ENCODE results near the gene ALDH1L1. TPM values are rescaled to one million over a fixed set of nuclear protein-coding genes. Genes with fewer than 3 reads are reported as not detected.

The ALDH1L1 gene
- polyA plus RNA-seq, 4 donors = 33.1 to 49.0 (median 42.8) TPM

GRCh38 chr3:126124148-126124868, 56.1 kb downstream of the ALDH1L1 start:
- no peak for DNase-seq (ENCODE audit: low read depth in 4 of 4, low spot score in 2 of 4)

GRCh38 chr3:126121632-126122031, 58.8 kb downstream of the ALDH1L1 start:
- DNase-seq (ENCODE audit: low read depth in 4 of 4, low spot score in 2 of 4) = no peak

GRCh38 chr3:126121074-126121473, 59.3 kb downstream of the ALDH1L1 start:
- DNase-seq (ENCODE audit: low read depth in 4 of 4, low spot score in 2 of 4) = no peak

GRCh38 chr3:126119976-126120375, 60.4 kb downstream of the ALDH1L1 start:
- DNase-seq (ENCODE audit: low read depth in 4 of 4, low spot score in 2 of 4) = no peak

GRCh38 chr3:126119008-126119675, 61.2 kb downstream of the ALDH1L1 start:
- no peak for DNase-seq (ENCODE audit: low read depth in 4 of 4, low spot score in 2 of 4)

GRCh38 chr3:126118591-126118990, 61.8 kb downstream of the ALDH1L1 start:
- no peak for DNase-seq (ENCODE audit: low read depth in 4 of 4, low spot score in 2 of 4)

- no peak for DNase-seq (ENCODE audit: low read depth in 4 of 4, low spot score in 2 of 4)
These were observed 62.6 kb downstream of the ALDH1L1 start for GRCh38 chr3:126117786-126118185.

- DNase-seq (ENCODE audit: low read depth in 4 of 4, low spot score in 2 of 4) = no peak
These were observed 63.2 kb downstream of the ALDH1L1 start for GRCh38 chr3:126117212-126117611.

GRCh38 chr3:126116526-126116925, 63.9 kb downstream of the ALDH1L1 start:
- no peak for DNase-seq (ENCODE audit: low read depth in 4 of 4, low spot score in 2 of 4)

- no peak for DNase-seq (ENCODE audit: low read depth in 4 of 4, low spot score in 2 of 4)
These were observed 65.7 kb downstream of the ALDH1L1 start for GRCh38 chr3:126114443-126115386.

GRCh38 chr3:126113733-126114442, 66.5 kb downstream of the ALDH1L1 start:
- no peak for DNase-seq (ENCODE audit: low read depth in 4 of 4, low spot score in 2 of 4)

GRCh38 chr3:126113238-126113555, 67.2 kb downstream of the ALDH1L1 start:
- no peak for DNase-seq (ENCODE audit: low read depth in 4 of 4, low spot score in 2 of 4)

GRCh38 chr3:126112531-126113237, 67.7 kb downstream of the ALDH1L1 start:
- no peak for DNase-seq (ENCODE audit: low read depth in 4 of 4, low spot score in 2 of 4)

GRCh38 chr3:126111566-126112475, 68.6 kb downstream of the ALDH1L1 start:
- no peak for DNase-seq (ENCODE audit: low read depth in 4 of 4, low spot score in 2 of 4)

GRCh38 chr3:126111126-126111551, 69.2 kb downstream of the ALDH1L1 start:
- no peak for DNase-seq (ENCODE audit: low read depth in 4 of 4, low spot score in 2 of 4)

- no peak for DNase-seq (ENCODE audit: low read depth in 4 of 4, low spot score in 2 of 4)
These were observed 69.8 kb downstream of the ALDH1L1 start for GRCh38 chr3:126110431-126111125.

- no peak for DNase-seq (ENCODE audit: low read depth in 4 of 4, low spot score in 2 of 4)
These were observed 70.5 kb downstream of the ALDH1L1 start for GRCh38 chr3:126109880-126110235.

- DNase-seq (ENCODE audit: low read depth in 4 of 4, low spot score in 2 of 4) = no peak
These were observed 71.1 kb downstream of the ALDH1L1 start for GRCh38 chr3:126109146-126109879.

Data from left renal cortex interstitium (tissue), 4 donors.